Sigmoid colon (tissue), 4 donors: ENCODE measurements around the gene ASTL.

Experiments
- POLR2A ChIP-seq, 2 donors: fragments of 450-650 bp; IDR thresholded peaks; one replicate each; pipeline ENCODE4 v1.6.1; 2016; ENCODE audit warnings: antibody characterized with exemption in 2 of 2, mild to moderate bottlenecking in 2 of 2, moderate library complexity in 2 of 2
- POLR2AphosphoS5 ChIP-seq, 4 donors: sonication (generic); formaldehyde crosslinking; IDR thresholded peaks; one replicate each; pipeline ENCODE4 v1.6.1; 2017; ENCODE audit warnings: antibody characterized with exemption in 4 of 4
- TF ChIP-seq, protein P1 (sequence below), 4 experiments: fragments of 450-650 bp in 3 of 4; fragments of 200-600 bp in 1 of 4; IDR thresholded peaks; one replicate each; pipeline ENCODE4 v1.5.1; 2016 to 2019; ENCODE audit warnings: antibody characterized with exemption in 4 of 4, mild to moderate bottlenecking in 3 of 4, moderate library complexity in 2 of 4

DNA sequence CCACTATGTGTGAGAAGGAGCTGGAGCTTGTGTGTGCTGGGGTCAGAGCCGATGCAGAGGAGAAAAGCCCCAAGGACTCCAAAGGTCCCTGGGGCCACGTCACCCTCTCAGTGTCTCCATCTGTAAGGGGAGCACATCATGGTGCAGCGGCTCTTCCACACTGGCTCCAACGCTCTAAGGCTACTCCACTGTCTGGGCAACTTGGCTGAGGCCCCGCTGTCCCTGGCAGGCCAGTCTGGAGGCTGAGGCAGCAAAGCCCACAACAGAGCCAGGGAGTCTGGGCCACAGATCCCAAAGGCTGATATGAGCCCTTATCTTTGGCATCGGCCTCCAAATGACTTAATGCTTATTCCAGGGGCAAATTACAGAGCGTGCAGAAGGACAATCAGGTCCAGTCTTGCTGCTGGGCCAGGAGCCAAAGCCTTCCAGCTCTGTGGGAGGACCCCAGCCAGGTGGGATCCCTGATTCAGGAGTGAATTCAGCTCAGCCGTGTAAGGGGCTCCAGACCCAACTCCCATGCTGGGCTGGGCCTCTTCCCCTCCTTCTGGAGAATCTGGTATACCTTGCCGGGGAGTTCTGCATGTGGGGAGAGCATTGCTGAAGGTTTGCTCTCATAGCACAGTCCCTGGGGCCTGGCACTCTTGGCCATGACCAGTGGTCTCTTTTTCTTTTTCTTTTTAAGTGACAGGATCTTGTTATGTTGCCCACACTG, 8.7 kb upstream of the ASTL start:
- TF ChIP-seq, protein P1, sequence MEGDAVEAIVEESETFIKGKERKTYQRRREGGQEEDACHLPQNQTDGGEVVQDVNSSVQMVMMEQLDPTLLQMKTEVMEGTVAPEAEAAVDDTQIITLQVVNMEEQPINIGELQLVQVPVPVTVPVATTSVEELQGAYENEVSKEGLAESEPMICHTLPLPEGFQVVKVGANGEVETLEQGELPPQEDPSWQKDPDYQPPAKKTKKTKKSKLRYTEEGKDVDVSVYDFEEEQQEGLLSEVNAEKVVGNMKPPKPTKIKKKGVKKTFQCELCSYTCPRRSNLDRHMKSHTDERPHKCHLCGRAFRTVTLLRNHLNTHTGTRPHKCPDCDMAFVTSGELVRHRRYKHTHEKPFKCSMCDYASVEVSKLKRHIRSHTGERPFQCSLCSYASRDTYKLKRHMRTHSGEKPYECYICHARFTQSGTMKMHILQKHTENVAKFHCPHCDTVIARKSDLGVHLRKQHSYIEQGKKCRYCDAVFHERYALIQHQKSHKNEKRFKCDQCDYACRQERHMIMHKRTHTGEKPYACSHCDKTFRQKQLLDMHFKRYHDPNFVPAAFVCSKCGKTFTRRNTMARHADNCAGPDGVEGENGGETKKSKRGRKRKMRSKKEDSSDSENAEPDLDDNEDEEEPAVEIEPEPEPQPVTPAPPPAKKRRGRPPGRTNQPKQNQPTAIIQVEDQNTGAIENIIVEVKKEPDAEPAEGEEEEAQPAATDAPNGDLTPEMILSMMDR (IDR thresholded peaks at IDR 0.05): no peak
- TF ChIP-seq POLR2AphosphoS5 (IDR thresholded peaks at IDR 0.05) (no peak), POLR2A (IDR thresholded peaks at IDR 0.05) (no peak)
